CD14-positive monocyte (primary cell): ENCODE measurements around the gene CADM1. TPM values are rescaled to one million over a fixed set of nuclear protein-coding genes. Genes with fewer than 3 reads are reported as not detected.

Experiments
- DNase-seq, 3 donors: peaks; one replicate each; pipeline ENCODE4 v3.0.0-alpha.2; 2011 to 2022
- H2AFZ ChIP-seq: 2 replicates; pipeline ENCODE4 v1.6.0; 2012; ENCODE audit warnings: mild to moderate bottlenecking, low read depth, low read length, inconsistent platforms; ENCODE audit not compliant: insufficient read depth, poor library complexity, severe bottlenecking
- H3K27ac ChIP-seq, 2 donors: 1 replicate in 1 of 2; 2 replicates in 1 of 2; pipeline ENCODE4 v1.5.1; 2012 to 2013; ENCODE audit warnings: low read length in 2 of 2, control low read depth in 1 of 2, inconsistent platforms in 1 of 2, low read depth in 1 of 2, mild to moderate bottlenecking in 1 of 2
- H3K27me3 ChIP-seq, 2 donors: one replicate each; pipeline versions ENCODE4 v1.6.0 to v1.6.1; 2011 to 2013; ENCODE audit warnings: low read length in 2 of 2; ENCODE audit not compliant: control insufficient read depth in 2 of 2, insufficient read depth in 2 of 2
- H3K36me3 ChIP-seq, 2 donors: replicated peaks in 1 of 2; 1 replicate in 1 of 2; 2 replicates in 1 of 2; pipeline versions ENCODE4 v1.5.1 to v1.6.1; 2012 to 2013; ENCODE audit warnings: low read length in 2 of 2, control low read depth in 1 of 2, inconsistent platforms in 1 of 2, mild to moderate bottlenecking in 1 of 2; ENCODE audit not compliant: insufficient read depth in 2 of 2, control insufficient read depth in 1 of 2
- H3K4me1 ChIP-seq, 2 donors: 1 replicate in 1 of 2; 2 replicates in 1 of 2; pipeline versions ENCODE4 v1.5.1 to v1.6.1; 2012 to 2013; ENCODE audit warnings: low read length in 2 of 2, control low read depth in 1 of 2, inconsistent platforms in 1 of 2, mild to moderate bottlenecking in 1 of 2, moderate library complexity in 1 of 2; ENCODE audit not compliant: insufficient read depth in 2 of 2, control insufficient read depth in 1 of 2
- H3K4me2 ChIP-seq: replicated peaks from 2 replicates; pipeline ENCODE3; 2012; ENCODE audit warnings: low read length, moderate library complexity, mild to moderate bottlenecking; ENCODE audit not compliant: poor library complexity, severe bottlenecking; ENCODE audit errors: extremely low read depth
- H3K4me3 ChIP-seq, 3 experiments: fragments of 200-600 bp in 1 of 3; sonication (generic) in 1 of 3; replicated peaks in 1 of 3; 1 replicate in 2 of 3; 2 replicates in 1 of 3; pipeline ENCODE4 v1.5.1; 2011 to 2013; ENCODE audit warnings: low read length in 3 of 3, mild to moderate bottlenecking in 3 of 3, control low read depth in 2 of 3, low read depth in 2 of 3, inconsistent platforms in 1 of 3, moderate library complexity in 1 of 3
- H3K79me2 ChIP-seq: 2 replicates; pipeline ENCODE4 v1.6.0; 2012; ENCODE audit warnings: mild to moderate bottlenecking, control low read depth, inconsistent platforms, low read length, moderate library complexity; ENCODE audit not compliant: insufficient read depth
- H3K9ac ChIP-seq: 2 replicates; pipeline ENCODE4 v1.6.0; 2017; ENCODE audit warnings: low read length, mild to moderate bottlenecking; ENCODE audit not compliant: insufficient read depth, poor library complexity, severe bottlenecking
- H3K9me3 ChIP-seq, 2 donors: replicated peaks in 1 of 2; 1 replicate in 1 of 2; 2 replicates in 1 of 2; pipeline versions ENCODE4 v1.5.1 to v1.6.1; 2012 to 2013; ENCODE audit warnings: low read length in 2 of 2, control low read depth in 1 of 2; ENCODE audit not compliant: control insufficient read depth in 1 of 2, insufficient read depth in 1 of 2
- H4K20me1 ChIP-seq: 2 replicates; pipeline ENCODE4 v1.6.0; 2012; ENCODE audit warnings: mild to moderate bottlenecking, low read length, control low read depth, moderate library complexity; ENCODE audit not compliant: insufficient read depth
- H3K27ac Mint-ChIP-seq, 7 donors: one replicate each; pipeline ENCODE4 v1.8.0; 2020; ENCODE audit warnings: mild to moderate bottlenecking in 7 of 7, mixed read lengths in 7 of 7, moderate library complexity in 6 of 7, inconsistent platforms in 2 of 7
- H3K27me3 Mint-ChIP-seq, 3 donors: one replicate each; pipeline ENCODE4 v1.8.0; 2021 to 2022; ENCODE audit warnings: low read depth in 3 of 3, mild to moderate bottlenecking in 3 of 3, mixed read lengths in 3 of 3, moderate library complexity in 3 of 3, inconsistent platforms in 1 of 3
- H3K36me3 Mint-ChIP-seq, 2 donors: one replicate each; pipeline ENCODE4 v1.8.0; 2020; ENCODE audit warnings: mixed read lengths in 2 of 2, inconsistent platforms in 1 of 2, mild to moderate bottlenecking in 1 of 2
- H3K4me1 Mint-ChIP-seq: one replicate; pipeline ENCODE4 v1.8.0; 2020; ENCODE audit warnings: mild to moderate bottlenecking, mixed read lengths
- H3K4me3 Mint-ChIP-seq, 2 donors: one replicate each; pipeline ENCODE4 v1.8.0; 2020; ENCODE audit warnings: mild to moderate bottlenecking in 2 of 2, mixed read lengths in 2 of 2, moderate library complexity in 1 of 2
- H3K9me3 Mint-ChIP-seq, 7 donors: one replicate each; pipeline ENCODE4 v1.8.0; 2020 to 2022; ENCODE audit warnings: mixed read lengths in 7 of 7, mild to moderate bottlenecking in 6 of 7, moderate library complexity in 6 of 7, inconsistent platforms in 2 of 7
- CTCF ChIP-seq: fragments of 200-600 bp; IDR thresholded peaks from one replicate; pipeline ENCODE4 v1.8.0; 2022; ENCODE audit warnings: antibody characterized with exemption, mild to moderate bottlenecking
- whole genome bisulfite sequencing: methylation state at CpG from one replicate; pipeline ENCODE4 v1.1.5; 2013; ENCODE audit warnings: missing lambda C conversion rate; ENCODE audit not compliant: insufficient coverage; 5-methylcytosine and 5-hydroxymethylcytosine counted together
- intact Hi-C, 2 donors: fragments of 100-400 bp; cut with micrococcal nuclease; formaldehyde crosslinking; loops; one replicate each; pipeline versions ENCODE4 v1.15.0 to v1.15.1; 2023
- polyA plus RNA-seq, 3 donors: library from polyadenylated mRNA; depleted of rRNA in 1 of 3; unstranded in 2 of 3; stranded (reverse) in 1 of 3; fragments of 300-500 nt in 2 of 3; fragments of >200 nt in 1 of 3; fragmentation: Illumina TruSeq in 2 of 3; gene quantifications; 1 replicate in 2 of 3; 2 replicates in 1 of 3; pipeline ENCODE4 v1.2.3, GENCODE V29; 2012 to 2021

CADM1 gene
- polyA plus RNA-seq, 3 donors: not detected

DNA sequence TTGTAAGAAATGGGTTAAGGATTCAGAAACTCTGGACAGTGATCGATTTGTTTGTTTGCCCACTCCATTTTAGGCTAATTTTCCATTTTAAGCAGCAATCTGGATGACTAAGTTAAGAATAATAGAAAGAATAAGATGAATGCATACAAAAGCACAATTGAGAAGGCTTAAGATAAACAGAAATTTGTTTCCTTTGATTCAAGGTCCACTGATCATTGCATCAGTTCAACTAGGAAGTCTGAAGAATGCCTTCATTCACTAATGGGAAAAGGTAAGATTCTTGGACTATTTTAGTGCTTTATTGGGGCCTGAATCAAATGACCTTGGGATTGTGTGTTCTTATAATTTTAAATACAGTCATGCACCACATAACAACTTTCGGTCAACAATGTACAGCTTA lies 140.8 kb downstream of the CADM1 start:
- Mint-ChIP-seq H3K36me3 (no peaks in the 10 kb centered on the region), H3K9me3 (peaks cover 0 to 2% (median 0%) of the 10 kb centered on the region in 7 donors), H3K4me3 (no peak overlapping the region), H3K27ac (no peak overlapping the region), H3K27me3 (peaks cover 0 to 1% (median 0%) of the 10 kb centered on the region in 3 donors), H3K4me1 (no peaks in the 10 kb centered on the region)
- Histone ChIP-seq H2AFZ (no peak overlapping the region), H3K9me3 (no peaks in the 10 kb centered on the region), H3K4me2 (no peak overlapping the region), H3K36me3 (no peaks in the 10 kb centered on the region), H3K4me3 (no peak overlapping the region), H3K4me1 (no peaks in the 10 kb centered on the region), H3K27me3 (no peaks in the 10 kb centered on the region), H4K20me1 (no peaks in the 10 kb centered on the region), H3K27ac (no peak overlapping the region), H3K9ac (no peak overlapping the region), H3K79me2 (no peaks in the 10 kb centered on the region)
- TF ChIP-seq CTCF: no peak
- DNase-seq: no peak
- no CpG with 5 or more reads among the region's 2 CpGs for WGBS
- intact Hi-C loops: no loop called here

- Histone ChIP-seq H3K9me3 (no peaks in the 10 kb centered on the region), H3K4me3 (no peak overlapping the region), H4K20me1 (no peaks in the 10 kb centered on the region), H3K9ac (no peak overlapping the region), H2AFZ (no peak overlapping the region), H3K4me2 (no peak overlapping the region), H3K27ac (no peak overlapping the region), H3K4me1 (no peaks in the 10 kb centered on the region), H3K79me2 (no peaks in the 10 kb centered on the region), H3K36me3 (no peaks in the 10 kb centered on the region), H3K27me3 (no peaks in the 10 kb centered on the region)
- Mint-ChIP-seq H3K27ac (no peak overlapping the region), H3K4me3 (no peak overlapping the region), H3K36me3 (no peaks in the 10 kb centered on the region), H3K9me3 (peaks cover 0 to 2% (median 0%) of the 10 kb centered on the region in 7 donors), H3K27me3 (peaks cover 0 to 1% (median 0%) of the 10 kb centered on the region in 3 donors), H3K4me1 (no peaks in the 10 kb centered on the region)
- intact Hi-C loops: no loop called here
- no peak for TF ChIP-seq CTCF
- no peak for DNase-seq
- WGBS: 100% methylated on average over 3 of the region's 6 CpGs
Observed at GRCh38 chr11:115362997-115363396, 141.2 kb downstream of the CADM1 start.
